Activated CD4-positive, CD25-positive, alpha-beta regulatory T cell (primary cell): ENCODE results near the gene PCDHA1.

Experiments used
- DNase-seq, 4 experiments: peaks; one replicate each; lab custom pipeline; 2025; lab: John Stamatoyannopoulos, UW

PCDHA1 gene

DNA sequence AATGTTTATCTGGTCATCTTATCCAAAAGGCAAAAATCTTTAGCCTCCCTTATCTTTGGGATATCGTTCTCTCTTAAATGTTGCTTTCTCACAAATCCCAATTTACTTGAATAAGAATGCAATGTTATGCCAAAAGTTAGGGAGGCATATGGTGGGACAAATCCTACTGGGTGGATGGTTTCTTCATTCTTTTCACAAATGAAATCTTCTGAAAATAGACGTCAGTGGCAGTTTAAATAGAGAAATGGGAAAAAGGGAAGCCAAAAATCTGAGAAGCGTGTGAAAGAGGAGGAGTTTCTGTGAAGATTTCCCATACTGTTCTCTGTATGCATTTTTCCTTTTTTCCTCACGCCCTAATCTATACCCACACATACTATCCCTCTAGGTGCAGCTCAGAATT is 137.7 kb downstream of the PCDHA1 start:
- no peak for DNase-seq

DNA sequence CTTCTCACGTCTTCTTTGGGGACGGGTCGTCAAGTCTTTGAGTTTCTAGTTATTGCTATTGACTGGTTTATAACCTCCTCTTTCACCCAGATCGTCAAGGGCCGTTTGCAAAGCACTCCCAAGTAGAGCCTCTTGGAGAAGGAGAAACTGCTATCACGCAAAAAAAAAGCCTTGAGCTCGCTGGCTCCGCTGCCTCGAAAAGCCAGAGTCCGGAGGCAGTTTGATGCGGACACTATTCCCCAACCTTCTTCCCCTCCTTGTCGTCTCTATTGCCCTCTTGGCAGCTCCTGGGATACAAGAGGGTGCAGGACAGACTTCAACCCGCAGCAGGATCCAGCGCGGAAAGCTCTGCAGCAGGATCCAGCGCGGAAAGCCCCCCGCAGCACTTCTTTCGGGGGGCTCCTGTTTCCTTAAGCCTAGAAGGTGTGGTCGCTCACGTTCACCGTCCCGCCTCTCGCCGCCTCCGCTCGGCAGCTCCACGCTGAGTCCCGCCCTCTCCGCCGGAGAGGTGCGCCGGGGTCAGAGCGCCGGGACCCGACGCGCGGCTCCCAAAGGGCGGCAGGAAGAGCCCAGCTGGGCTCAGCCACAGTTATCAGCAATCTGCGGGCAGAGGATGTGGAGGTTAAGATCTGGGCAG is 140.0 kb downstream of the PCDHA1 start, which contains the start of gene PCDHAC1:
PCDHAC1 (plus strand) TSS at position 494 of the 637 bp plus-strand sequence. CDS start 594 bp downstream, outside the sequence.
- no peak for DNase-seq

DNA sequence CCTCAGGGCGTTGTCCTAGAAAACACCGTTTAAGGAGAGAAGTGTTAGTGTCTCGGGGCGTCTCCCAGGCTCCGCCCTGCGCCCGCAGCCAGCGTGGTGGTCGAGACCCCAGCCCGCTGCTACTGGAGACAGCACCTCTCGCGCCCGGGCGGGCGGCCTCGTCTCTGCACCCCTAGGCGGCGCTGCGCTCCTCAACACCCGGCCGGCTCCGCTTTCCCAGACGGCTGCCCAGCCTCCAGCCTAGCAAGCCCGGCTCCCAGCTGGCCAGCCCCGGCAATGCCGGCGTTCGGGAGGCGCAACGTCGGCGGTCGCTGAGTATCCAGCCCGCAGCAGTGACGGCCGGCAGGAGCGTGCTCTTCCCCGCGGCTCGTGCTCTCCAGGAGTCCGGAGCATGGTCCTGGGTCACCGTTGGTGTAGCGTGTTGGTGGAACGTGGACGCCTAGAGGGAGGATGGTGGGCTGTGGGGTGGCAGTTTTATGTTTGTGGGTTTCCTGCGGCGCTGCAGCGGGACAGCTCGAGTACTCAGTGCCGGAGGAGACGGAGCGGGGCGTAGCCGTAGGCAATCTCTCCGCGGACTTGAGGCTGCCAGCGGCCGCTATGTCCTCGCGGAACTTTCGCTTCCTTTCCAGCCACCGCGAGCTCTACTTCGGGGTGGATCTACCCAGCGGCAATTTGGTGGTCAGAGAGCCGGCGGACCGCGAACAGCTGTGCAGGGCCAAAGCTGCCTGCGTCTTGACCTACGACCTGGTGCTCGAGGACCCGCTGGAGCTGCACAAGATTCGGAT is 140.7 kb downstream of the PCDHA1 start:
- DNase-seq: no peak

DNA sequence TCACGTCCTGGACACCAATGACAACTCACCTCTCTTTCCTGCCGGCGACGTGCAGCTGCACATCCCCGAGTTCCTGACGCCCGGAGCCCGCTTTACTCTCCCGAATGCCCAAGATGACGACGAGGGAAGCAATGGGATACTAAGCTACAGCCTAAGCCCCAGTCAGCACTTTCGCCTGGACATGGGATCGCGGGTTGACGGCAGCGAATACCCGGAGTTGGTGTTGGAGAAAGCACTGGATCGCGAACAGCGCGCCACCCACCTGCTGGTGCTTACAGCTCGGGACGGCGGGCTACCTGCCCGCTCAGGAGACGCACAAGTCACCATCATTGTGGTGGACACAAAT is 141.3 kb downstream of the PCDHA1 start:
- no peak for DNase-seq

DNA sequence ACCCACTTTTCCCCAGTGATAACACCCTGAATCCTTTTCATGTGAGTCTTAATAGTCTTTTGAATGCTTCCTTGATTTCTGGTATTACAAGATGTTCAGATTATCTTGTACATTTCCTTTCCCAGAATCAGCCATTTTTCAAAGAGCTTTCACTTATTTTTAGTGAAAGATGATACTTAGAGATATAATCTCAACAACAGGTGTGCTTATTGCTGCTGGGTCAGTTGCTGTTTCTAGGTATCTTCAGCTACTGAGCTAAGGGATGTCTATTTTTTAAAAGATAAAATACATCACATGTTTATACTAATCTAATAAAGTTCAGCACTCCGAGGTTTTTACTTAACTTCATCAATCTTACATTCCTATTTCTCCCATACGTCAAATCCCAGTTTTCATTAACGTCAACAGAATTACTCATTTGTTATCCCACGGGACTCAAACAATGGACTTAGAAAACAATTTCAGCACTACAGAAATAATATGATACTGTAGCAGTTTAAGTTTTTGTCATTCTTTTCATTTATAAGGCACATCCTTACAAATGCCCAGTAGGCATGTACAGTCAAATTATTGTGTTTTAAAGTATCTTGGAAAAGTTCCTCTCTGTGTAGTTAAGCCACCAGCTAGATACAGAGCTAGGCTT is 149.1 kb downstream of the PCDHA1 start:
- no peak for DNase-seq

DNA sequence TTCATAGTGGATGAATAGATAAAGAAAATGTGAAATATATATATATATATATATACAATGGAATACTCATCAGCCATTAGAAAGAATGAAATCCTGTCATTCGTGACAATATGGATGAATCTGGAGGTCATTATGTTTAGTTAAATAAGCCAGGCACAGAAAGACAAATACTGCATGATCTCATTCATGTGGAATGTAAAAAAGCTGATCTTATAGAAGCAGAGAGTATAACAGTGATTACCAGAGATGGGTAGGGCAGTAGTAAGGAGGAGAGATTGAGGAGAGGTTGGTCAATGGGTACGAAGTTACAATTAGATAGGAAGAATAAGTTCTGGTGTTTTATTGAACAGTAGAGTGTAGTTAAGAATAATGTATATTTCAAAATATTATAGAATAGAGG is 160.6 kb downstream of the PCDHA1 start:
- no peak for DNase-seq

DNA sequence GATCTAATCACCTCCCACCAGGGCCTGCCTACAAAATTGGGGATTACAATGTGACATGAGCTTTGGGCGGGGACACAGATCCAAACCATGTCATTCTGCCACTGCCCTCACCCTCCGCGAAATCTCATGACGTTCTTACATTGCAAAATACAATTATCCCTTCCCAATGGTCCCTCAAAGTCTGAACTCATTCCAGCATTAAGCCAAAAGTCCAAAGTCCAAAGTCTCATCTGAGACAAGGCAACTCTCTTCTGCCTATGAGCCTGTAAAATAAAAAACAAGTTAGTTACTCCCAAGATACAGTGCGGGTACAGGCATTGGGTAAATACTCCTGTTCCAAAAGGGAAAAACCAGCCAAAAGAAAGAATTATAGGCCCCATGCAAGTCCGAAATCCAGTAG is 165.7 kb downstream of the PCDHA1 start:
- no peak for DNase-seq

DNA sequence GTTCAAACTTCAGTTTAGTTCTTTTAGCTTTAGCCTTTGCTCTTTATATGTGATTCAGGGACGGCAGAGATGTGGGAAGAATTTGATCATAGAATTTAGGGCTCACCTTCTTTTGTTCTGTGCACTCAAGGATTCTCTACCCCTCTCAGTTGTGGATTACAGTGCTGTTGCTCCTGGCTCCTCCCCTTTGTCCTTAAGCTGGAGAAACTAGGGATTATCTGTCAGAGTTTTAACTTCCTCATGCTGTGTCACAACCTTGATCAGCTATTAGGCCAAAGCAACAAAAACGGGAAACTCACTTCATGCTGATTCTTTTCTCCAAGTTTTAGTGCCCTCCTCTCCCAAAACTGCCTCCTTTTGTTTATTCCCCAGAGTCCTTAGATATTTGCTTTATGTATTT is 167.3 kb downstream of the PCDHA1 start:
- no peak for DNase-seq

DNA sequence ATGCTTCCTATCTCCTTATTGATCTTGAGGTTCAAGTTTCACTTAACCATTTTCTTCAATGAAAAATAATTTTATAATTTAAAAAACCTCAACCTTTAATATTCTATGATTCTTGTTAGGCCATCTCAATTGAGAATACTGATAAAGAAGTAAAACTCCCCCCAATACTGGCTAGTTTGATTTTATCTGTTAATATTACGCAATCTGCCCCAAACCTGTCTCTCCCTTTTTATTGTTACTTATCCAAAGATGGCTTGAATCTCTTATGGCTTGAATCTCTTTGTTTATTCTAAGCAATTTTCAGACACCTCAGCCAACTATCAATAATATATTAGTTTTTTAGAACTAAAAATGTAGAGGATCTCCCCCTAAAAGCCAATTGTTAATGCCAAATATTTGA is 176.2 kb downstream of the PCDHA1 start:
- DNase-seq: no peak

DNA sequence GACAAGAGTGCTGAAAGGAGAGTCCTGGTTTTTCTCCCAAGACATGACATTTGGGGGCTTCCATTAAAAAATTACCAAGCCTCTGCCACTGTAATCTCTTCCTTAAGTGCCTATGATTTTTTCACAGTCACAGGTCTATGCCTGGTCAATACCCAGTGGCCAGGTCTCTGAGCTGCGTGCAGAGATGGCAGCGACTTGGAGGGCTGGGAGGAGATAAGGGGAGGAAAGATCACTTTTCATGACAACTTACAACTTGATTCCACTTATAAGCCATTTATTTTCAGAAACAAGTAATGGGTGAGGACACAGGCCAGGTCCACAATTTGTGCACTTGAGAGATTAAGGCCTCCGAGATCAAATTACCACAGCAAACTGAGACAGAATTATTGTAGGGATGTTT is 178.4 kb downstream of the PCDHA1 start:
- no peak for DNase-seq

DNA sequence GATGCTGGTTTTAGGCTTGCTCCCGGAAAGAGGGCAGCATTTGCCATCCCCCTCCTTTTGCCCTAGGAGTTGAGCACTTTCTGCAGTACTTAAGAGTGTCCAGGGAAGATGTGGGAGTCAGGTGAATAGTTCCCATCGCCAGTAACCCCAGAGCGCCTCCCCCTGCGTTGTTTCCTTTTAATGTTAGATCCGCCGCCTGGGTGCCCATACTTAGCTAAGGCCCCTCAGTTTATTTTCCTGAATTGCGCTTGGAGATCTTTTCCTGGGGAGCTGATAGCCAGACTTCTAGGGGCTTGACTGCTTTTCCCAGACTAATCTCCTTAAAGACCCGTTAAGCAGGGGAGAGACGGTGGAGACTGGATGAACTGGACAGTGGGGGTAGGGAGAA is 180.0 kb downstream of the PCDHA1 start:
- DNase-seq: no peak

DNA sequence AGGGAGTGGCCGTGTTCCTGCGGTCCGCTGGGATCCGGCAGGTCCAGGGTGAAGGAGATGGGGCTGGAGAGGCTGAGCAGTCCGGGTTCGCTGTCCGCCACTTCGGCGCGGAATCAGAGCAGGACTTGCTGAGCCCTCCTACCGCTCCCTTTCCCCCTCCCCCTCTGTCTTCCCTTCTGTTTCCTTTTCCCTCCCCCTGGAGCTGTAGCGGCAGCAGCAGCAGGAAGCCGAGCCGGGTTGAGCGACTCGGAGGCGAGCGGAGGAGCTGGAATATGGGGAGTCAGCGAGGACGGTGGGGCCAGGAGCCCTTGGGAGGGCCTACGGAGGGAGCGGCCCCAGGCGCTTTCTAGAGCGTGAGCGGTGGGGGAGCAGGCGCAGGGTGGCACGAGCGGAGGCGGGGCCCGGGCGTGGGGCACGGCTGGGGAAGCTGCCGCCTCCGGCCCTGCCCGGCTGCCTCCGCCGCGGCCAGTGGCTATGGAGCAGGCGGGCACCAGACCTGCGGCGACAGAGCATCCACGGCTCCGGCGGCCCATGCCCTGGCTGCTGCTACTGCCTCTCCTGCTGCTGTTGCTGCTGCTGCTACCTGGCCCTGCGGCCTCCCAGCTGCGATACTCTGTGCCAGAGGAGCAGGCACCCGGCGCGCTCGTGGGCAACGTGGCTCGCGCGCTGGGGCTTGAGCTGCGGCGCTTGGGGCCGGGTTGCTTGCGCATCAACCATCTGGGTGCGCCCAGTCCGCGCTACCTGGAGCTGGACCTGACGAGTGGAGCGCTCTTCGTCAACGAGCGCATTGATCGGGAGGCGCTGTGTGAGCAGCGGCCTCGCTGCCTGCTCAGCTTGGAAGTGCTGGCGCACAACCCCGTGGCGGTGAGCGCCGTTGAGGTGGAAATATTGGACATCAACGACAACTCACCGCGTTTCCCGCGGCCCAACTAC is 180.6 kb downstream of the PCDHA1 start, which contains the start of gene PCDHAC2:
PCDHAC2 (plus strand) TSS at position 184 of the 933 bp plus-strand sequence; CDS start at position 475, 291 bp downstream.
- no peak for DNase-seq

DNA sequence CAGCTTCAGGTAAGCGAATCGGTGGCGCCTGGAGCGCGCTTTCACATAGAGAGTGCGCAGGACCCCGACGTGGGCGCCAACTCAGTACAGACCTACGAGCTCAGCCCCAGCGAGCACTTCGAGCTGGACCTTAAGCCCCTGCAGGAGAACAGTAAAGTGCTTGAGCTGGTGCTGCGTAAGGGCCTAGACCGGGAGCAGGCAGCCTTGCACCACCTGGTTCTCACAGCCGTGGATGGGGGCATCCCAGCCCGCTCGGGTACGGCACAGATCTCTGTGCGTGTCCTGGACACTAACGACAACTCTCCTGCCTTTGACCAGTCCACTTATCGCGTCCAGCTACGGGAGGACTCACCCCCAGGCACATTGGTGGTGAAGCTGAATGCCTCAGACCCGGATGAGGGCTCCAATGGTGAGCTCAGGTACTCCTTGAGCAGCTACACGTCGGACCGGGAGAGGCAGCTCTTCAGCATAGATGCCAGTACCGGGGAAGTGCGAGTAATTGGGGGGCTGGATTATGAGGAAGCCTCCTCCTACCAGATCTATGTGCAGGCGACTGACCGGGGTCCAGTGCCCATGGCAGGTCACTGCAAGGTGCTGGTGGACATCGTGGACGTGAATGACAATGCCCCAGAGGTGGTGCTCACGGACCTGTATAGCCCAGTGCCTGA is 181.4 kb downstream of the PCDHA1 start:
- no peak for DNase-seq

DNA sequence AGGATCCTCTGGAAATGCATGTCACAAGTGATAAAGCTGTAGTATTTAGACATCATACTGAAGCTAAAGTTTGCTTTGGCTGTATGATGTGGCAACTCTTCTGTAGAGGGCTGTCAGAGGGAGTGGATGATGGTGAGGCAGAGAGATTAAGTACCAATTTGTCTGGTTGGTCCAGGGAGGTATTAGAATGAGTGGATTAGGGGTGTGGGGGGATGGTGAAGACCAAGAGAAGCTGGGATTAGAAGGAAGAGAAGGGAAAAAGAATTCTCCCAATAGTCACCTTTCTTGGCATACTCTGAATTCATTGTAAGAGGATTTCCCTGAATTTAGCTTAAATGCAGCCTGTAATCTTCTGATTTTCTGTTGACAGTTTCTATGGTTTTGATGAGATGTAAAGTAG is 183.9 kb downstream of the PCDHA1 start:
- no peak for DNase-seq

DNA sequence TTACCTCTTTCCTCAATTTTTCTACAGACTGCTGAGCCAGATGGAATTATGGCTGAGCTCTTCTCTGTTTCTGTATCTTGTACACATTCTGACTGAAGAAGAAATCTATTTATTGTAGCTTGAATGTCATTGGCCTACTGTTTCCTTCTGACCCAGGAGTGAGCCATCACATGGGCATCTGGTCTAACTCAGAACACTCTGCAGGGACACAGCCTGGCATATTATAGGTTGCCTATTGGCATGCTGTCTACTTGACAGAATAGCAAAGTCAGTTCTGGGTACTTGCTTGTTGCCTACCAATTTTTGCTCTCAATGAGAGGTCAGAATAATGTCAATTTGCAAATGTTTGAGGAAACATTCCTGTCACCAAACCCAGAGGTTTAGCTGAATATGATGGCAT is 187.6 kb downstream of the PCDHA1 start:
- DNase-seq: no peak

DNA sequence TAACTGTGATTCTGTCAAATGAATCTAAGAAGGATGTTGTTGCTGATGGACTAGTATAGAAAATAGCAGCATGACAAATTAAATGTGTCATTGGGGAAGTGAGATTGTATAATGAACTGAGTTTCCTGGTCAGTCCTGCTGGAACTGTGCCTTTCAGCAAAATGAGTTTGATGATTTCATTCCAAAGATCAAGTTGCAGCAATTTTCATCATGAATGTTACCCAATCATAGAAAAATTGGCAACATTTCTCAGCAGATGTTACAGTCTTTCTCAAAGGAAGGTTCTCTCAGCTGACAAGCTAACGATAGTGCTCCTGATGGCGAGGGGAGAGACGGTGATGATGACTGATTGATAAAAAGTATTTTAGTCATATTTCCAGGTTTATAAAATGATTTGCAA is 191.1 kb downstream of the PCDHA1 start:
- DNase-seq: no peak

DNA sequence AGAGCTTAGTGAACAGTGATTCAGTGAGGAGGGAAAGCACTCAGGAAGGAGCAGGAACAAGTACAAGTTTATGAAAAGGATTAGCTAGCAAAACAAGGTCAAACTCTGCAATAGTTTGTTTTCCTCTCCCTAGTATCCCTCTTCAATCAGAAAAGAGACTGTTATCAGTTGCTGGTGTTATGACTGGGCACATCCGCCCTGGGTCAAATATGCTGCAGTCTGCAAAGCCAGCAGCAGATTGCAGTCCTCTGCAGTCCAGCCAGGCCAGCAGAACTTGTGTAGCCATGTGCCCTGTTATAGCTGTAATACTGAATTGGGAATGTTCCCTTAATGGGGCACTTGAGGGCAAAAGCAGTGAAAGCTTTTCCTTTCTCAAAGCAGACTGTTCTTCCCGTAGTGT is 192.3 kb downstream of the PCDHA1 start:
- DNase-seq: no peak

DNA sequence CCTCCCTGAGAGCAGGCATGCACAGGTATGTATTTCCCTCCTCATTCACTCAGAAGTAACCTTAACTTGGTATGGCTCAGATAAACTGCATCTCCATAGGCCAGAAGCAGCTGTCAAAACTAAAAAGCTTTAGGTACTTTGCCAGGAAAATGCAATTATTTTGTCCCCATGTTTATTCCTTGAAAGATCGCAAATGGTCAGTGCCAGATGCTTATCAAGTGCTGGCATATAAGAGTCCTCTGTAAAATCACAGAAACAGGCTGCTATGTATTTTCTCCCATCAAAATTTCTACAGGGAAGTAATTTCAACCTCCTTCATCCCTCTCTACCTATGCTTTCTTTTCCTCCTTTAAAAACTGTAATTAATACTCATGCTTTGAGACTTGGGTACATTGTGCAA is 193.0 kb downstream of the PCDHA1 start:
- no peak for DNase-seq

DNA sequence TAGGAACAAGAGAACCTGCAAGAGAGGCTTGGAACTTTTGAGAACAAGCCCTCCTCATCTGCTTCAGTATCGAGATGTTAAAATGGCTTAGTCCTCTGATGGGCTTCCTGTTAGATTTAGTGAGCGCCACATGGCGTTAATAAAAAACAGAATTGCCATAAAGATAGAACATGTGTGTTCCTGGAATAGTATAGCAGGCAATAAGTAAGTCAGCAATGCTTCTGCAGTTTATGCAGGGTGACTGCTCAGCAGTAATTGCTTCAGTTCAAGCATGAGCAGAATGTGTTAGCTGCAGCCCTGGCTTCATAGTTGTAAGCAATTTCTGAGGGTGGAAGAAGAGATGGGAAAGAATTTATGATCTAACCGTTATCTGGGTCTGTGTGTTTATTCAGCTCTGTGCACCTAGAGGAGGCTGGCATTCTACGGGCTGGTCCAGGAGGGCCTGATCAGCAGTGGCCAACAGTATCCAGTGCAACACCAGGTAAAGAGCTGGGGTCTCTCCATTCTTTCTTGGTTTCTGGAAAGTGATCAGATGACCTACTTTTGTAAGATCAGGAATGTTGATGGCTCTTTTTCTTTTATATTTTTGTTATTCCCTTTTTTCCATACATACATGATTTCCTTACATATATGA is 196.3 kb downstream of the PCDHA1 start:
- DNase-seq: no peak

DNA sequence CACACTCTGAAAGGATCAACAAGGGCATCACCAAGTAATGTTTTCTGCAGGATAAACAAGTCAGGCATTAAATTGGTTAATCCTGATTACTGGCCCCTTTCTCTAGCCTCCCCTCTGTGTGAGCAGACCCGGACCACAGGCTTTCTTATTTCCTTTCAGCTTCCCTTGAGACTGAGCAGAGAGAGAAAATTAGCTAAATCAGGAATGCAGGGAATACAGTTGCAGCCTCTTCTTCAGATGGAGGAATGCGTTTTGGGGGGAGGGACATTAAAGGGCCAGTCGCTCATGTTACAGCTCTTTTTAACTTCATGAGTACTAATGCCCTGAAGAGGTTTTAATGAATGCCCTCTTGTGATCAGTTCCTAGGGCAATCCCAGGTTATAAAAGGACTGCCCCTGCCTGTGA is 200.2 kb downstream of the PCDHA1 start:
- no peak for DNase-seq

DNA sequence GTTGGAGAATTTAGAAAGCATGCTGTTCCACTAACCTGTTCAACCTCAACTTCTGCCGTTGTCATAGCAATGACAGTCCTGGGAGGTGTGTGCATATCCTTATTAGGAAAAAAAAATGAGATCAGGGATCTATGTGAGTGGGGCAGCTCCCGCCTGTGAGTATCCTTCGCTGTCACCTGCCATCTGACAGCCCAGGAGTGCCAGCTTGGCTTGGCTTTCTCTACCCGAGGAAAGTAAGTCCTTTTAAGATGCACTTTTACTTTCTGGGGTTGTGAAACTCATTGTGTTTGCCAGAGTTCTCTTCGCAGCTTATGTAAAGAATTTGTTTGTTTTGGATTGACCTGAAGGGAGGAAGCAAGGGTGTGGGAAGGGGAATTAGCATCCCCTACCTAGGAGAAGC is 202.2 kb downstream of the PCDHA1 start:
- DNase-seq: no peak
